Kasumi-1 (cell line): ENCODE data around the gene NPTXR.

Source experiments
- DNase-seq, 2 experiments: peaks; one replicate each; lab custom pipeline; 2025; lab: John Stamatoyannopoulos, UW

NPTXR gene

GRCh38 chr22:38793721-38794466 lies 49.9 kb downstream of the NPTXR start, which contains the start of gene DNAL4:
Gene DNAL4, minus strand, starts transcription at chr22:38794143. Its CDS starts 11,412 bp downstream, at chr22:38782731.
- DNase-seq: peak; percentile 98 to 99

- DNase-seq: no peak
These were observed 50.5 kb downstream of the NPTXR start for GRCh38 chr22:38793317-38793716.

GRCh38 chr22:38792833-38793232 lies 51.0 kb downstream of the NPTXR start:
- no peak for DNase-seq

- no peak for DNase-seq
These were observed 54.2 kb downstream of the NPTXR start for GRCh38 chr22:38789606-38790005.

GRCh38 chr22:38788846-38789245 lies 55.0 kb downstream of the NPTXR start:
- no peak for DNase-seq

- no peak for DNase-seq
These were observed 55.6 kb downstream of the NPTXR start for GRCh38 chr22:38788021-38788816.

DNA sequence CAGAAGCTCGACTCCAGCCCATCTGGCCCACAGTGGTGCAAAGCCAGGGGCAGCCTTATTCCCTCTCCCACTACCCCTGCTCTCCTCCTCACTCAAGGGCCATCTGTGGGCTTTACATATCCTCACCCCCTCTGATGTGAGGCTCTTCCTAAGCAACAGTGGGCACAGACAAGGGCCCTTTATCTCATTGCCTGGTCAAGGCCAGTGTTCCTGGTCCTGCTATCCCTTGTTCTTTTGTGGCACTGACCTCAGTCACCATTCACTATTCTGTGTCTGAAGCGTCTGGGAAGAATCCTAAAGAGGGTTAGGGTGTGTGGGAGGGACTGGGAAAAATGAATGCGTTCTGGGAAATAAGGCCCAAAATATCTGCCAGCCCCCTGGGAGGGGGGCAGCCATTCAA lies 57.2 kb downstream of the NPTXR start:
- no peak for DNase-seq

DNA sequence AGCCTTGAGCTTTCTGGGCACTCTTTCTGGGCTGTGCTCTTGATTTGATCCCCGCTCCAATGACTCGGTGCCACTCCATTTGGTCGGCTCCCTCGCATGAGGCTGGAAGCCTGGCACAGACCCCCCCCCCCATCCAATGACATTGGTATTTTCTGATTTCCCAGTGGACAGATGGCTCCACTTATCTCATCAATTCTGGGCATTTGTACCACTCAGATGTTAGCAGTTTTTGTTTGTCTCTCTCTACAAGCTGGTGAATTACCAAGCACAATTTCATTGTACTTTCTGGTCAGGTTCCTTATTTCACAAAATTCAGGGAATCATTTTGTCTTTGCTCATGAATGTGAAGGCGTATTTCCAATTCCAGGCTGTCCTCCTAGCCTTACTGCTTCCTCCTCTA lies 59.0 kb downstream of the NPTXR start:
- DNase-seq: no peak

GRCh38 chr22:38784035-38784434 lies 59.8 kb downstream of the NPTXR start:
- no peak for DNase-seq

DNA sequence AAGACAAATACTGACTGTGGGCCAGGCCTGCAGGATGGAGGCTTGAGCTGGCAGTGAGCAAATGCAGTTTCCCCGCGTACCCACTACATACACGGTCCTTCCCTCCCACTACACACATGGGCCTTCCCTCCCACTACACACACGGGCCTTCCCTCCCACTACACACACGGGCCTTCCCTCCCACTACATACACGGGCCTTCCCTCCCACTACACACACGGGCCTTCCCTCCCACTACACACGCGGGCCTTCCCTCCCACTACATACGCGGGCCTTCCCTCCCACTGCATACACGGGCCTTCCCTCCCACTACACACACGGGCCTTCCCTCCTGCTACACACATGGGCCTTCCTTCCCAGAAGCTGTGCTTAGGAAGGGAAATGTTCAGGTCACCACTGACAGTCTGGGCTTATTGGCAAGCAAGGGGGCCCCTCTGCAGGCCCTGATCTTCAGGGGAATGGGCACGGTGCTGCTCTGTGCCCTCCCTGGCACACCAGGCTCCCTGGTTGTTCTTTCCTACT lies 60.7 kb downstream of the NPTXR start:
- DNase-seq: no peak

- peak; percentile 39 to 52 for DNase-seq
These were observed 61.3 kb downstream of the NPTXR start for GRCh38 chr22:38782402-38783094.

DNA sequence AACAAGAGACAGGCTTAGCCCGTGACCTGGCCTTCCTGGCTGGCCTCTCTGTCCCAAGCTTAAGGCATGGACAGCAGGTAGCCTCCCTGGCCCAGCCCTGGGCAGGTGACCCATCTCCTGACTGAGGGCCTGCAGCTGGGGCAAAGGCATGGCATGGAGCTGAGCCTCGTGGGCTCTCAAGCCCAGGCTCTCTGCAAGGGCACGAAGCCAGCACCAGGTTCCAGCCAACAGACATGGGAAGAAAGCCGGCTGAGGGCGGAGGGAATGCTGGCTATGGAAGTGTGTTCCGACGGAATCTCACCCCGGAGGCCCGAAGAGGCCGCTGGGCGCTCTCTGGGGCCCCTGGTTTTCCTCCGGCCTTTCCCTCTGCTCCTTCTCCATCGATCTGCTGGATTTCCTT lies 62.8 kb downstream of the NPTXR start:
- no peak for DNase-seq

- no peak for DNase-seq
These were observed 66.6 kb downstream of the NPTXR start for GRCh38 chr22:38777087-38777671.

DNA sequence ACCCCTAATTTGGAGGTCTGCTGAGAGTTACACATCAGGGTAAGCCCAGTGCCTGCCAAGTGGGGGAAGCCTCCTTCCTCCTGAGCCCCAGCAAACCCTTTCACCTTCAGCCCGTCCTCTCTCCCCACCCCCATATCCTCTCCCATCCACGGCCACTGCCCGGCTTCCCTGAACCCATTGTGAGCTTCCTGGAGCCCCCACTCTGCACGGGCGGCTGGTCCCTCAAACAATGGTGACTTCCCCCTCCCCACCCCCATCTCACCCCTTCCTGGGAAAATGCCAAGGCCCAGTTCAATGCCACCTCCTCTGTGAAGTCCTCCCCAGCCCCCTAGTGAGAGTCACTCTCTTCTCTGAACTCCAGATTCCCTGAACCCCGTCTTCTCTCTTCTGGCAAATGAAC lies 67.7 kb downstream of the NPTXR start:
- no peak for DNase-seq

DNA sequence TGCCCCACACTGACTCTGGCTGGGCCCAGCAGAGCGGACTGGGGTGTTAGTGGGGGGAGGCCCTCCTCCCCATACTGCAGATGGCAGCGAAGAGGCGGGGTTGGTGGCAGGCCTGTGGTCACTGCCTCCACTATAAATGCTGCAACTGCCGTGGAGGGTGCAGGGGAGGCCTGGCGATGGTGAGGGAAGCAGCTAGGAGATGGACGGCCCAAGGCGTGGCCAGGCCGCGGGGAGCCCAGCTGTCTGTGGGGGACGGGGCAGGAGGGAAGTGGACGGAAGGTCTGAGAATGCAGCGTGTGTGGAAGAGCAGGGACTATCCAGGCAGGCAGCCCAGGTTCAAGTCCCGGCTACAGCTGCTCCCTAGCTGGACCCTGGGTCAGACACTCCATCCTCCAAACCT lies 68.2 kb downstream of the NPTXR start:
- no peak for DNase-seq

- DNase-seq: no peak
These were observed 69.2 kb downstream of the NPTXR start for GRCh38 chr22:38774496-38775166.

GRCh38 chr22:38773363-38773946 lies 70.4 kb downstream of the NPTXR start:
- no peak for DNase-seq

GRCh38 chr22:38772623-38772873 lies 71.3 kb downstream of the NPTXR start:
- no peak for DNase-seq

DNA sequence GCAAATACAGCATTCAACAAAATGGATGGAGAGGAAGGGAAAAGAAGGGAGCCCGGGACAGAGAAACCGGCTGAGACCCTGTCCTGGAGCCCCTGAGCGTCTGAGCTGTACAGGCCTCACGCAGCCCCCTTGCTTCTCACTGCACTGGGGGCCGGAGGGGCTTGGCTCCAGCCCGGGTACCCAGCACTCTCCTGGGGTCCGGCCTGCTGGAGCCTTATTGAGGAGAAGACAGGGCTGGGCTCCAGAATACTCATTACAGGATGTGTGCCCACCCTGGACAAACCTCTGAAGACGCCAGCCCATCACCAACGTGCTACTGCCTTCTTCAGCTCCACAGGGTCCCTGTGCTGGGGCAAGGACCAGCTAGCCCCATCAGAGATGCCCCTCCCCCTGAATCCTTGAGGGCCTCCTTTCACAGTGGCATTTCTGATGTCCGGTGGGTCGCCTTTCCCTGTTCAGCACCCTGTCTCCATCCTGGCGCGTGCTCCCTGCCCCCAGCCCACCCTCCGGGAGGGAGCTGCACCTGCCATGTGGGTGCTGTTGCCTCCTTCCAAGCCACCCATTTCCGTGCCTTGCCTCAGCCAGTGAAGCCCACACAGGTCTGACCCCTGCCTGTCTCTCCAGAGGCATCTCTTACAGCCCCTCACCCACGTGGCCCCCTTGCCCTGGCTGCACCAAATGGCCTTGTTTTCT lies 73.4 kb downstream of the NPTXR start:
- DNase-seq: no peak
